Activated naive CD8-positive, alpha-beta T cell treated with anti-CD3 and anti-CD28 coated beads, Interleukin-2, amount 50 U/mL, for 24 hours (primary cell): ENCODE measurements around the gene TIMM44.
A peak's percentile ranks its signal among the peaks of the same experiment; 100 is the strongest.

ENCODE experiments used
- ATAC-seq: fragments of 150-1000 bp; cut with Tn5 transposase; one replicate; pipeline ENCODE4 v1.10.0; 2021
- DNase-seq: peaks from one replicate; pipeline ENCODE4 v3.0.0; 2021
- H3K27ac Mint-ChIP-seq: one replicate; pipeline ENCODE4 v1.8.0; 2021; ENCODE audit warnings: mild to moderate bottlenecking, mixed read lengths
- H3K27me3 Mint-ChIP-seq: one replicate; pipeline ENCODE4 v1.8.0; 2021; ENCODE audit warnings: mixed read lengths
- H3K36me3 Mint-ChIP-seq: one replicate; pipeline ENCODE4 v1.8.0; 2021; ENCODE audit warnings: low read depth, mixed read lengths
- H3K4me1 Mint-ChIP-seq: one replicate; pipeline ENCODE4 v1.8.0; 2021; ENCODE audit warnings: mixed read lengths
- H3K4me3 Mint-ChIP-seq: one replicate; pipeline ENCODE4 v1.8.0; 2021; ENCODE audit warnings: mild to moderate bottlenecking, moderate library complexity, mixed read lengths
- H3K9me3 Mint-ChIP-seq: one replicate; pipeline ENCODE4 v1.8.0; 2021; ENCODE audit warnings: mixed read lengths

TIMM44 gene

DNA sequence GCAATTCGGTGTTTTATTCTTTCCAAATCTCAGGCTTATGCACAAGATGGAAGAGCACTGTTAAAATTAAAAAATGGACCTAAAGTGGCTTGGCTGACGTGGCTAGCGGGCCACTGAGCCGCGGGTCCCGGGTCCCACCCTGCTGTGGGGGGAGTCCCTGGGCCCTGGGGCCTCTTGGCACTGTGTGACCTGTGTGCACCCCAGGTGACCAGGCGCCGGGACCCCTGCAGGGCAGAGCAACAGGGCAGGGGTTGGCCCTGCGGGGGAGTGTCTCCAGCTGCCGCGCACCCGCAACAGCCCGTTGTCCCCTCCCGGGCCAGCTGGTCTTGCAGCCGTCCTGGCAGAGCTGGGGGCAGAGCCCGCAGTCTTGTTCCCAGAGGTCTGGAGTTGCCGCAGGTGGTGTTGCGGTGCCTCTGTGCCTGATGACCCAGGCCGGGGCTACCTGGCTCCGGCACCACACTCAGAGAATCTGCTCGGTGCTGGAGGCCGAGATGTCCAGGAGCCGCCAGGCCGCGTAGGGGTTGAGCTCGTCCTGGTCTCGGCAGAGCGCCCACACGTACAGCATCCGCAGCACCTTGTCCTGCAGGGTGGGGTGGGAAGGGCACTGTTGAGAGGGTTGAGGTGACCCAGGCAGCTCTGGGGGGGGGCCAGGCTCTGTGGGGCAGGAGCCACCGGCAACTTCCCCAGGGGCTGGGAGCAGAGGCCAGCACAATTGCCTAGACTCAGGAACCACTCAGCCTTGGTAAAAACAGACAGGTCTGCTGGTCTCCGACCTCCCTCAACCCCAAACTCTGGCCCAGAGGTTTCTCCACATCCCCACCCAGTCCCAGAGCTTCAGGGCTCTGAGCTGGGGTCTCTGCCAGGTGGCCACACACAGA, 16.5 kb downstream of the TIMM44 start:
- H3K27me3 Mint-ChIP-seq = peaks cover 2% of the 10 kb centered on the region
- peak overlapping the region; percentile 46 for H3K27ac Mint-ChIP-seq
- no peak for DNase-seq
- peaks cover 12% of the 10 kb centered on the region for H3K36me3 Mint-ChIP-seq
- no peaks in the 10 kb centered on the region for H3K9me3 Mint-ChIP-seq
- peak overlapping the region; percentile 45 for H3K4me3 Mint-ChIP-seq
- ATAC-seq = no peak
- H3K4me1 Mint-ChIP-seq = peaks cover 34% of the 10 kb centered on the region

DNA sequence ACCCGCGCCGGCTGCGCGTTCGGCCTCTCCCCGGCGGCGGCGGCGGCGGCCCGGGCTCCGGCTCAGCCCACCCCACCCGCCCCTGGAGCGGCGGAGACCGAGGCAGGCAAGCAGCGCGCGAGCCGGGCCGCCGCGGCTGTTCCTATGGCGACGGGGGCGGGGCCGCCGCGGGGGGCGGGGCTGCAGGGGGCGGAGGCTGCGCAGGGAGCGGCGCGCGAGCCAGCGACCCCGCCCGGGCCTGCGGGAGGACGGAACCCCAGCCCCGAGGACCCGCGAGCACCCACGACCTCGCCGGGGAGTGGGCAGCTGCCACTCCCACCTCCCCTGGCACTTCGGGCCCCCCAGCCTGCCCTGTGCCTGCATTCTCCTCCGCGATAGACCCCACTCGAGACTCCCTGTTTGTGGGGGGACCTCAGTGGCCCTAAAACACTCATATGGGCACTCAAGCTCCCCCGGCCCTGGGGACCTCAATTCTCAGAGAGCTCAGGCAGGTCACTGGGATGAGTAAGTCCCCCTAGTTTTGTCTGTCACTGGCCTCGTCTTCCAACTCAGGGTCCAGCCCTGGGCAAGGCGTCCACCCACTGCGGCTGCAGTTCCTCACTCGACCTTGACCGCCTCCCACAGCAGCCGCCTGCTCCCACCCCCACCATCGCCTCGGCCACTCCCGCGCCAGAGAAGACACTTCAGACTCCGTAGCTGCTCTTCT, 17.3 kb downstream of the TIMM44 start, which contains the start of gene CTXN1:
Gene CTXN1 (minus strand): TSS at position 115 of the 706 bp plus-strand sequence. CDS start 597 bp downstream, outside the sequence.
- H3K4me1 Mint-ChIP-seq = peaks cover 34% of the 10 kb centered on the region
- peak; percentile 82 for DNase-seq
- H3K27me3 Mint-ChIP-seq = peaks cover 2% of the 10 kb centered on the region
- peak; percentile 37 for ATAC-seq
- H3K9me3 Mint-ChIP-seq = no peaks in the 10 kb centered on the region
- H3K27ac Mint-ChIP-seq = peak within 1 kb of the TSS; percentile 83
- H3K4me3 Mint-ChIP-seq = peak within 1 kb of the TSS; percentile 73
- H3K36me3 Mint-ChIP-seq = peaks cover 12% of the 10 kb centered on the region

DNA sequence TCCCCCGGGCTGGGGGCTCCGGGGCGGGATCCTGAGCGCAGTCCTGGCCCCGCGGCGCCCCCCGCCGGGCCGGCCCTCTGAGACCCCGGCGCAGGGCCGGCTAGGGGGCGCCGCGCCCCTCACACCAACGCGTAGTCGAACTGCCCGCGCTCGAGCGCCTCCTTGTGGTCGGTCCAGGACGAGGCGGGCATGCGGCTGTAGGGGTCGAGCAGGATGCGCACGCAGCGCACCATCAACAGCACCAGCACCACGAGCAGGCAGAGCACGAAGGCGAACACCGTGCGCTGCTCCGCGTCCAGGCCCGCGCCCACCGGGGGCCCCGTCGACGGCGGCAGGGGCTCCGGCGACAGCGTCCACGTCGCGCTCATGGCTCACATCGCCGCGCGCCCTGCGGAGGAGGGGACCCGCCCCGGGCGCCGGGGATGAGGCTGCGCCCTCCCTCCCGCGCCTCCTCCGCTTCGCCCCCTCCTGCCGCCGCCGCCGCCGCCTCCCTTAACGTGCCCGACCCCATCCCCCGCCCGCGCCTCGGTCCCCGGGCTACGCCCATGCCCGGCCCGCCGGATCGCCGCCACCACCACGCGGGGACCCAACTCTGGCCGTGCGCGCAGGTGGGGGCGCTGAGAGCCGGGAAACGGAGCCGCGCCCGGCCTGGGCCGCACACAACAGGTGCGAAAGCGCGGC, 18.2 kb downstream of the TIMM44 start:
- peak; percentile 53 for ATAC-seq
- H3K4me3 Mint-ChIP-seq = peak overlapping the region; percentile 73
- H3K36me3 Mint-ChIP-seq = peaks cover 7% of the 10 kb centered on the region
- H3K9me3 Mint-ChIP-seq = no peaks in the 10 kb centered on the region
- peak; percentile 88 for DNase-seq
- H3K4me1 Mint-ChIP-seq = peaks cover 35% of the 10 kb centered on the region
- peak overlapping the region; percentile 83 for H3K27ac Mint-ChIP-seq
- peaks cover 2% of the 10 kb centered on the region for H3K27me3 Mint-ChIP-seq

DNA sequence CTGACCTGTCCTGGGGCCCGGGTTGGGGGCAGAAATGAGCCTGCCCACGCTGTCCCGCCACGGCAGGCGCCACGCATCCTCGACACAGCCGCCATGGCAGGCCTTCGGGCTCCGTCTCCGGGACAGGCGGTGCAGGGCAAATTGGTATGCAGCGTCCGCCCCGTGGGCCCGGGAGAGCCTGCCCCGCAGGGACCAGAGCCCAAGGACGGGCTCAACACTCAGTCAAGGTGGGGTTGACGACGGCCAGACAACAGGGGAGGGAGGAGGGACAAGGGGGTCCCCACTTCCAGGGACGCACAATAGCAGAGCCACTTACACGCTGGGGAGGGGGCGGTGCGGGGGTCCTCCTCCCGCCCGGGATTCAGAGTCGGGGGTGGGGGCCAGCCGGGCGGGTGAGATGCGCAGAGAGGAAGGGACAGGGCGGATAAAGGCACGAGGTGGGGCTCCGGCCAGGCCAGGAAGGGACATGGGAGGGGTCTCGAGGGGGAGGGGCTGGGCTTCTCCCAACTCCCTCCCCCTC, 18.8 kb downstream of the TIMM44 start:
- ATAC-seq (no peak), DNase-seq (no peak)
- Mint-ChIP-seq H3K27me3 (peaks cover 6% of the 10 kb centered on the region), H3K4me3 (no peak overlapping the region), H3K9me3 (no peaks in the 10 kb centered on the region), H3K36me3 (peaks cover 7% of the 10 kb centered on the region), H3K4me1 (peaks cover 36% of the 10 kb centered on the region), H3K27ac (no peak overlapping the region)

DNA sequence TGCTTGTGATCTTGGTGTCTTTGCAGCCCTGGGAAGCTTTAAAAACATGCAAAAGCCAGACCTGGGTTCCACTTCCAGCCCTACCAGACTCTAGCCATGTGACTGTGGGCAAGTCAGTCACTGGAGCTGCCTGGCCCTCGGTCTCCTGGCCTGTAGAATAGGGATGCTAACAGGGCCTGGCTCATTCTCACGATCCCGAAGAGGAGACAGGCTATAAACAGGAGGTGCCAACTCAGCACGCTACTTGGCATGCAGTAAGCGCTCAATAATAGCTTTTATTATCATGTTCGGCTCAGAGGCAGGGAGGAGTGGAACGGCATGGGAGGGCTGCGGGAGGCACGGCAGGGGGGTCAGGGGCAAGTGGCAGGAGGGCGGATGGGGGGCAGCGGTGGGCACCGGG, 19.2 kb downstream of the TIMM44 start:
- ATAC-seq = no peak
- Mint-ChIP-seq H3K4me1 (peaks cover 35% of the 10 kb centered on the region), H3K27me3 (peaks cover 9% of the 10 kb centered on the region), H3K27ac (no peak overlapping the region), H3K9me3 (no peaks in the 10 kb centered on the region), H3K4me3 (peak overlapping the region; percentile 46), H3K36me3 (peaks cover 7% of the 10 kb centered on the region)
- DNase-seq = no peak

DNA sequence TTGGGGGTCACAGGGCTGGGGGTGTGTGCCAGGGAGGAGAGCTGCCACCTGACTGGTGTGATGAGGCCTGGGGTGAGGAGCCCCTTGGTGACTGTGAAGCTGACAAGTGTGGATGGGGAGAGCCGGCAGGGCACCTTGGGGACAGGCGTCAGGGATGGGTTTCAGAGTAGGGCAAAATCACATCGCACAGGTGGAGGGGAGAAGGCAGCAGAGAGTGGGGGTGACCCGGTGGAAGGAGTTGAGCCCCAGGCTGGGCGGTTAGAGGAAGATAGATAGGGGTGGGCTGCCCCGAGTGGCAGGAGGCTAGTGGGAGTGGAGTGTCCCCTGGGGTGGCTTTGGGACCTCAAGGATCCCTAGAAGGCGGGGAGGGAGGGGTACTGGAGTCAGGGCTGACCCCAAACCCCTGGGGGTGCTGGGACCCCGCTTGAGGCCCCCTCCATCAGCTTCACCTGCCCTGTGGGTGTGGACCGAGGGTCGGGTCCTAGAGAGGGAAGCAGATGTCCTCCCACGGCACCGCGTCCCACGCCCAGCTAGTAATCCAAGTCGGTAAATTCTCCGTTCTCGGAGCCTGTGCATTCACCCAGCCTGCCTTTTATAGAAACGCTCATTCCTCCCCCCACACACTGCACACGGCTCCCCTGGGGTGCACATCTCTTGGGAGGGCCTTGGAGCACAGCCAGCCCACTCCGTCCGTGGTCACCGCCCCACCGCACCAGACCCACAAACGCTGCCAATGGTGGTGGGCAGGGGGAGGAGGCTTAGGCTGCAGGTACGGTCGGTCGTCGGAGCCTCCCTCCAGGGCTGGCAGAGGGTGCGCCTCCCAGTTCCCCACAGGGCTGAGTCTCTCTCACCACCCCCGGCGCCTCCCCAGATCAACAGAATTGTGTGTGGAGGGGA, 19.9 kb downstream of the TIMM44 start:
- H3K27ac Mint-ChIP-seq = no peak overlapping the region
- no peaks in the 10 kb centered on the region for H3K9me3 Mint-ChIP-seq
- peaks cover 28% of the 10 kb centered on the region for H3K4me1 Mint-ChIP-seq
- H3K4me3 Mint-ChIP-seq = no peak overlapping the region
- ATAC-seq (no peak), DNase-seq (no peak)
- H3K27me3 Mint-ChIP-seq = peaks cover 13% of the 10 kb centered on the region
- H3K36me3 Mint-ChIP-seq = peaks cover 1% of the 10 kb centered on the region

DNA sequence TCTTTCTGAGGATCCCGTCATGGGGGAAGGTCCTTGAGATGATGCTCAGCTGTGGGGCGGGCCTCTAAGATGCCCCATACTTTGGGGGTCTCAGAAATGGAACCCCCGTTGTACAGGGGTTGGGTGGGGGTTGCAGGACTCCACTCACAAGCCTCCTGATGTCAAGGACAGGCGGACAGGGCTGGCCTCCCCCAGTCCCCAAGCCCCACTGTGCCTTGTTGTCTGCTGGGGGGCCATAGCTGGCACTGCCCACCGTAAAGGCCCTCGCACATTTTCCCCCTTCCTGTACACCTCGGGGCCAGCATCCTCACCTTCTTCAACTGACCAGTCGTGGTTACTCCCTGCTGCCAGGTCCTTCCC, 20.6 kb downstream of the TIMM44 start:
- peaks cover 29% of the 10 kb centered on the region for H3K4me1 Mint-ChIP-seq
- ATAC-seq = no peak
- H3K36me3 Mint-ChIP-seq = no peaks in the 10 kb centered on the region
- H3K27me3 Mint-ChIP-seq = peaks cover 20% of the 10 kb centered on the region
- H3K4me3 Mint-ChIP-seq = no peak overlapping the region
- no peak for DNase-seq
- H3K27ac Mint-ChIP-seq = no peak overlapping the region
- H3K9me3 Mint-ChIP-seq = no peaks in the 10 kb centered on the region

DNA sequence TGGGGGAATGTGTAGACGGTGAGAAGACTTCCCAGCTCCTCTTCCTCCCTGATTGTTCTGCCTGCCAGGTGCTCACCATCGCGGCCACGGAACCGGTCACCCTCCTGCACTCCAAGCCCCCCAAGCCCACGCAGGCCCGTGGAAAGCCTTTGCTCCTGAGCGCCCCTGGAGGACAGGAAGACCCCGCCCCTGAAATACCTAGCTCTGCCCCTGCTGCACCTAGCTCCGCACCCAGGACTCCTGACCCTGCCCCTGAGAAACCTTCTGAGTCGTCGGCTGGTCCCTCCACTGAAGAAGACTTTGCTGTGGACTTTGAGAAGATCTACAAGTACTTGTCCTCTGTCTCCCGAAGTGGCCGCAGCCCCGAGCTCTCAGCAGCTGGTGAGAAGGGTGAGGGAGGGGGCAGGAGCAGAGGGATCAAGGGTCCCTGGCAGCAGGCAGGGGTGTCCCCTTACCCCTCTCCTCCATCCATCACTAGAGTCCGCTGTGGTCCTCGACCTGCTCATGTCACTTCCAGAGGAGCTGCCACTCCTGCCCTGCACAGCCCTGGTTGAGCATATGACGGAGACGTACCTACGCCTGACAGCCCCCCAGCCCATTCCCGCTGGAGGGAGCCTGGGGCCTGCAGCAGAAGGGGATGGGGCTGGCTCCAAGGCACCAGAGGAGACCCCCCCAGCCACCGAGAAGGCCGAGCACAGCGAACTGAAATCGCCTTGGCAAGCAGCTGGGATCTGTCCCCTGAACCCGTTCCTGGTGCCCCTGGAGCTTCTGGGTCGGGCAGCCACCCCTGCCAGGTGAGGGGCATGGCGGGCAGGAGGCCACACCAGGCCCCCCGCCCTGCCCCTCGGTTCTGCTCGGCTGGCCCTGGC, 21.3 kb downstream of the TIMM44 start:
- no peaks in the 10 kb centered on the region for H3K9me3 Mint-ChIP-seq
- peaks cover 20% of the 10 kb centered on the region for H3K27me3 Mint-ChIP-seq
- H3K4me3 Mint-ChIP-seq = no peak overlapping the region
- DNase-seq = no peak
- H3K4me1 Mint-ChIP-seq = peaks cover 29% of the 10 kb centered on the region
- H3K36me3 Mint-ChIP-seq = no peaks in the 10 kb centered on the region
- no peak for ATAC-seq
- no peak overlapping the region for H3K27ac Mint-ChIP-seq

DNA sequence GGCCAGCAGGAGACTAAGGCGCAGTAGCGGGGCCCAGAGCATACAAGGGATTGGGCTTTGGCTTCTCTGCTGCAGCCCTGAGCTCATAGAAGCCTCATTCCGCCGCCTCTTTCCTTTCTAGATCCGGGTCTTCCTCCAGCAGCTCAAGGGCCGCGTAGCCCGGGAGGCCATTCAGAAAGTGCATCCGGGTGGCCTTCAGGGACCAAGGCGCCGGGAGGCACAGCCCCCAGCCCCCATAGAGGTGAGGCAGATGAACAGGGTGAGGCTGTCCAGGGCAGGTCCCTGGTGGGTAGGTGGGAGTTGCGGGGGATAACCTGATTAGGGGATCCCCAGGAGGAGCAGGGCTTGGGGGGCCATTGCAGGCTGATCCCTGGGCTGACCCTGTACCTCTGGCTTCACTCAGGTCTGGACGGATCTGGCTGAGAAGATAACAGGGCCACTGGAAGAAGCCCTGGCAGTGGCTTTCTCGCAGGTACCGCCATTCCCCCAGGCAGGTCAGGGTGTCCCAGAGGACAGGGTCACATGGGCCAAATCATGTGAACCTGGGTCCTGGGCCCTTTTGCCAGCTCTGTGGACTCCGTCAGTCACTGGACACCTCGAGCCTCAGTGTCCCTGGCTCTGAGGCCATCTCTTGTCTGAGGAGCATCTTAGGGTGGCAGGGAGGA, 22.0 kb downstream of the TIMM44 start:
- no peaks in the 10 kb centered on the region for H3K9me3 Mint-ChIP-seq
- peak overlapping the region; percentile 79 for H3K4me3 Mint-ChIP-seq
- H3K27me3 Mint-ChIP-seq = peaks cover 23% of the 10 kb centered on the region
- no peak for ATAC-seq
- no peak for DNase-seq
- no peak overlapping the region for H3K27ac Mint-ChIP-seq
- H3K36me3 Mint-ChIP-seq = no peaks in the 10 kb centered on the region
- peaks cover 29% of the 10 kb centered on the region for H3K4me1 Mint-ChIP-seq

DNA sequence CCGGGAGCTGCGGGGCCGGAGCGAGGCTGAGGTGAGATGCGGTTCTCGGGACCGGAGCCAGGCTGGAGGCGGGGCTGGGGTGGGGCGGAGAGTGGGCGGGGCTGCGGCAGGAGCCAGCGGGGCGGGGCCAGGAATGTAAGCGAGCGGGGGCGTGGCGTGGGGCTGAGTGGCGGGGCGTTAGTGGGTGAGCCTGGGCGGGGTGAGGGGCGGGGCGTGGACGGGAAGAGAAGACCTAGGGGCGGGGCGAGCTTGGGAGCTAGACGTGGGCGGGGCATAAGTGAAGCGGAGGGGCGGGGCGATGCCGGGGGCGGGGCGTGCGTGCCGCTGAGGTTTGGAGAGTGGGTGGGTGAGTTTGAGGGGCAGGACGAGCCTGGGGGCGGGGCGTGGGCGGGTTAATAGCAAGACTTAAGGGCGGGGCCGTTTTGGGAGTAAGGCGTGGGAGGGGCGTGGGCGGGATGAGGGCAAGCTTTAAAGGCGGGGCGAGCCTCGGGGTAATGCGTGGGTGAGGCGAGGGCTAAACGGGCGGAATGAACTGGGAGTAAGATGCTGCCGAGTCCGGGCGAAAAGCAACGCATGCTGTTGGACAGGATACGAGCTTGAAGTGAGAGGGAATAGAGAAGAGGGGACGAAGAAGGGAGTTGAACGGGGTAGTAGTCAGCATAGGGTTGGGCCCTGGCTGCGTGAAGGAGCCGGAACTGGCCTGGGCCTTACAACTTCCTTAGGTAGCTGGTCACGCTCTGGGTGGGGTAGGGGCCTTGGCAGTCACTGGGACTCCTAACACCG, 22.8 kb downstream of the TIMM44 start:
- Mint-ChIP-seq H3K4me3 (peak overlapping the region; percentile 79), H3K27ac (peak overlapping the region; percentile 87), H3K9me3 (no peaks in the 10 kb centered on the region), H3K27me3 (peaks cover 24% of the 10 kb centered on the region), H3K36me3 (no peaks in the 10 kb centered on the region), H3K4me1 (peaks cover 30% of the 10 kb centered on the region)
- DNase-seq (peak; percentile 99), ATAC-seq (peak; percentile 33)

DNA sequence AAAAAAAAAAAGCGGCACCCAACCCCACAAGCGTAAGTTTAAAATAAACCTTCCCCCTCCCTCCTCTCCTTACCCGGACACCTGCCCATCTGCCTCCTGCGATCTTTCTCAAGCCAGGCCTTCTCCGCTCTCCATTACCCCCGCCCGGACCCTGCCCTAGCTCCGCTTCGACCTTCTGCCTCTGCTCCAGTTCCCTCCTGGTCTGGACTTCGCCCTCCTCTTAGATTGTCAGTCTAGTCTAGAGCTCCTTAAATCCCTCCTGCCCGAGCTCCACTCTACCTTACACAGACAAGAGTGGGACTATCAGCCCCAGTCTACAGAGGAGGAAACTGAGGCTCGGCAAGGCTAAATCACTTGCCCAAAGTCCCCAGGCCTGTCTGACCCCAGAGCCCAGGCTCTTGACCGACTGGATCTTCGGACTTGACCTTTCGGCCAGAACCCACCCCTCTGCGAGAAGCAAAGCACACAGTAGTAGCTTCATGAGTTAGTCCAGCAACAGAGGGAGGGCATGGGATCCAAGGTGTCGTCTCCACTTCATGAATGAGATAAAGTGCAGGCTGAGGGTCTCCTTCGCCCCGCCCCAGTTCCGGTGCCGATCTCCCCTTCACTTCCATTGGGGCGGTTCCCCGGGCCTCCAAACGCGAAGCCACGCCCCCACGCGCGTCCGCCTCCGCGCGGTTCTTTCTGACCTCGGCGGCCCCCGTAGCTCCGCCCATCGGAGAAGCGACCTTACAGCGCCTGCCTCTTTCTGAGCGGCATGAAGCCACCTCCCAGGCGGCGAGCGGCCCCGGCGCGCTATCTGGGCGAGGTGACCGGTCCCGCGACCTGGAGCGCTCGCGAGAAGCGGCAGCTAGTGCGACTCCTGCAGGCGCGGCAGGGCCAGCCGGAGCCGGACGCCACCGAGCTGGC, 23.6 kb downstream of the TIMM44 start, which contains the start of gene SNAPC2:
Gene SNAPC2 (plus strand): TSS at position 729 of the 909 bp plus-strand sequence. CDS start 29 bp downstream, at position 758.
- H3K4me3 Mint-ChIP-seq = peak within 1 kb of the TSS; percentile 79
- peak within 1 kb of the TSS; percentile 87 for H3K27ac Mint-ChIP-seq
- H3K9me3 Mint-ChIP-seq = no peaks in the 10 kb centered on the region
- no peaks in the 10 kb centered on the region for H3K36me3 Mint-ChIP-seq
- H3K27me3 Mint-ChIP-seq = peaks cover 31% of the 10 kb centered on the region
- peak; percentile 58 for ATAC-seq
- DNase-seq = peak; percentile 97
- H3K4me1 Mint-ChIP-seq = peaks cover 33% of the 10 kb centered on the region
